K562 (cell line): Measurements from ENCODE around the gene PPP2R2B. TPM values are rescaled to one million over a fixed set of nuclear protein-coding genes. Genes with fewer than 3 reads are reported as not detected.

Source experiments
- ATAC-seq: fragments of 200-7000 bp; cut with Tn5 transposase; 3 replicates; pipeline ENCODE4 v1.9.1; 2020; ENCODE audit warnings: moderate library complexity
- BruUV-seq: library from RNA; stranded (reverse); fragments of 400-500 nt; replicated peaks from 2 replicates; lab custom pipeline; 2021; lab: Mats Ljungman, UMichigan
- CTCF ChIA-PET: fragments of 300-600 bp; formaldehyde crosslinking; extraction: SDS; loops from one replicate; lab custom pipeline; 2021; ENCODE audit warnings: low intra/inter-chr PET ratio; lab: Yijun Ruan, JAX
- POLR2A ChIA-PET: fragments of 300-600, 350-650 bp; sonication (Branson Sonifier 250); formaldehyde crosslinking; extraction: SDS; loops from one replicate; lab custom pipeline; 2021; ENCODE audit warnings: antibody characterized with exemption, inconsistent platforms; lab: Yijun Ruan, JAX
- DNase-seq, 4 experiments: peaks; one replicate each; pipeline versions ENCODE4 v3.0.0 to v3.0.0-alpha.2; 2011 to 2018; ENCODE audit warnings: low spot score in 3 of 4, mixed read lengths in 3 of 4; ENCODE audit errors: extremely low read depth in 1 of 4
- FAIRE-seq: peaks from 2 replicates; lab custom pipeline; 2011; peaks lifted over from hg19 to GRCh38; lab: Jason Lieb, UNC
- H2AFZ ChIP-seq: 2 replicates; pipeline ENCODE4 v1.6.0; 2011; ENCODE audit warnings: low read depth, low read length, control low read depth, inconsistent platforms
- H3K27ac ChIP-seq: fragments of 200-600 bp; 3 replicates; pipeline ENCODE4 v1.8.0; 2011; ENCODE audit warnings: low read depth, mild to moderate bottlenecking, control low read depth, inconsistent platforms, low read length, moderate library complexity, mixed read lengths; ENCODE audit errors: extremely low read depth
- H3K27me3 ChIP-seq, 2 experiments: fragments of 300-600 bp in 1 of 2; 2 replicates in 1 of 2; 3 replicates in 1 of 2; pipeline versions ENCODE4 v1.6.0 to v1.8.0; 2011; ENCODE audit warnings: inconsistent platforms in 2 of 2, low read length in 2 of 2, mild to moderate bottlenecking in 1 of 2, mixed read lengths in 1 of 2, moderate library complexity in 1 of 2; ENCODE audit not compliant: control insufficient read depth in 2 of 2, insufficient read depth in 2 of 2
- H3K36me3 ChIP-seq: fragments of 300-600 bp; 3 replicates; pipeline ENCODE4 v1.8.0; 2011; ENCODE audit warnings: mild to moderate bottlenecking, low read length, inconsistent platforms; ENCODE audit not compliant: control insufficient read depth, insufficient read depth
- H3K4me1 ChIP-seq, 2 experiments: fragments of 200-600 bp in 1 of 2; replicated peaks in 1 of 2; 2 replicates in 1 of 2; 3 replicates in 1 of 2; pipeline versions ENCODE4 v1.5.1 to v1.8.0; 2011; ENCODE audit warnings: inconsistent platforms in 2 of 2, low read length in 2 of 2, mild to moderate bottlenecking in 1 of 2, mixed read lengths in 1 of 2, moderate library complexity in 1 of 2; ENCODE audit not compliant: control insufficient read depth in 2 of 2, insufficient read depth in 2 of 2
- H3K4me2 ChIP-seq: 2 replicates; pipeline ENCODE4 v1.6.1; 2011; ENCODE audit warnings: low read length, control low read depth, inconsistent platforms, mixed read lengths; ENCODE audit not compliant: insufficient read depth
- H3K4me3 ChIP-seq: fragments of 200-600 bp; sonication (generic), shearing (Covaris generic); 2 replicates; pipeline ENCODE4 v1.5.1; 2016; ENCODE audit warnings: control low read depth, inconsistent platforms
- H3K79me2 ChIP-seq: fragments of 200-600 bp; 3 replicates; pipeline ENCODE4 v1.8.0; 2011; ENCODE audit warnings: low read length, inconsistent platforms; ENCODE audit not compliant: control insufficient read depth, insufficient read depth
- H3K9ac ChIP-seq, 2 experiments: 2 replicates each; pipeline versions ENCODE4 v1.6.0 to v1.6.1; 2011; ENCODE audit warnings: low read depth in 2 of 2, low read length in 2 of 2, control low read depth in 1 of 2, inconsistent platforms in 1 of 2, mild to moderate bottlenecking in 1 of 2, mixed read lengths in 1 of 2; ENCODE audit not compliant: insufficient read depth in 1 of 2
- H3K9me1 ChIP-seq: one replicate; pipeline ENCODE4 v1.6.0; 2011; ENCODE audit warnings: inconsistent platforms, mild to moderate bottlenecking, low read length, moderate library complexity; ENCODE audit not compliant: control insufficient read depth, insufficient read depth
- H3K9me3 ChIP-seq: replicated peaks from 2 replicates; pipeline ENCODE4 v1.5.1; 2011; ENCODE audit warnings: low read depth, low read length, inconsistent platforms; ENCODE audit not compliant: control insufficient read depth, insufficient read depth
- H4K20me1 ChIP-seq: replicated peaks from 2 replicates; pipeline ENCODE4 v1.6.1; 2011; ENCODE audit warnings: low read length, inconsistent platforms, mixed read lengths; ENCODE audit not compliant: control insufficient read depth, insufficient read depth
- ATF7 ChIP-seq: fragments of 450-650 bp; IDR thresholded peaks from 2 replicates; pipeline ENCODE4 v1.7.1; 2014; ENCODE audit warnings: mild to moderate bottlenecking, moderate library complexity
- ELF2 ChIP-seq: fragments of 250-450 bp; sonication (Bioruptor Pico); IDR thresholded peaks from 2 replicates; pipeline ENCODE4 v1.5.0; 2021; ENCODE audit warnings: mild to moderate bottlenecking
- GATAD2B ChIP-seq: fragments of 450-650 bp; IDR thresholded peaks from 2 replicates; pipeline ENCODE4 v1.6.1; 2017; ENCODE audit warnings: mild to moderate bottlenecking, borderline replicate concordance
- HMBOX1 ChIP-seq: sonication (generic); IDR thresholded peaks from 2 replicates; pipeline ENCODE4 v1.6.1; 2016
- KDM4B ChIP-seq, 2 experiments: fragments of 450-650 bp in 1 of 2; sonication (generic) in 1 of 2; IDR thresholded peaks; 2 replicates each; pipeline ENCODE4 v1.6.1; 2016 to 2017; ENCODE audit warnings: borderline replicate concordance in 2 of 2, antibody characterized with exemption in 1 of 2, low read depth in 1 of 2, mild to moderate bottlenecking in 1 of 2
- MTA2 ChIP-seq: fragments of 450-650 bp; IDR thresholded peaks from 2 replicates; pipeline ENCODE4 v1.6.1; 2016; ENCODE audit warnings: low read depth
- ZNF584 ChIP-seq: fragments of 200-800 bp; sonication (Bioruptor generic); IDR thresholded peaks from 2 replicates; pipeline ENCODE4 v1.6.1; 2016; ENCODE audit warnings: low read depth, mild to moderate bottlenecking, missing genetic modification characterization, missing compliant biosample characterization
- WGBS: fragments of 100-300 bp; shearing (Covaris generic); methylation state at CpG from one replicate; pipeline ENCODE4 v1.1.6; 2016; ENCODE audit warnings: low coverage, mixed read lengths; ENCODE audit not compliant: insufficient coverage; ENCODE audit errors: missing lambda C conversion rate; 5-methylcytosine and 5-hydroxymethylcytosine counted together
- in situ Hi-C: fragments of 300-500 bp; cut with MboI; formaldehyde crosslinking; loops from 4 replicates; pipeline ENCODE4 v1.15.0; 2018; ENCODE audit warnings: inconsistent platforms, mixed read lengths
- intact Hi-C: fragments of 100-400 bp; cut with micrococcal nuclease; formaldehyde crosslinking; loops from 2 replicates; pipeline ENCODE4 v1.14.2; 2022
- polyA plus RNA-seq, 8 experiments: library from polyadenylated mRNA; depleted of rRNA in 4 of 8; stranded (reverse) in 5 of 8; unstranded in 3 of 8; fragments of >200 nt; fragmentation: Nextera tagmentation in 2 of 8; fragmentation: Illumina TruSeq in 1 of 8; extraction: Ambion mirVana in 2 of 8; extraction: Trizol in 1 of 8; gene quantifications; 2 replicates each; pipeline versions ENCODE4 v1.2.1 to v1.2.3, GENCODE V29; 2011 to 2014; ENCODE audit warnings: inconsistent platforms in 1 of 8, missing spikeins in 1 of 8
- total RNA-seq, 7 experiments: library from RNA; depleted of rRNA in 6 of 7; stranded (reverse); fragments of >200 nt in 6 of 7; fragmentation: Illumina TruSeq in 2 of 7; extraction: Trizol in 2 of 7; gene quantifications; 2 replicates each; pipeline versions ENCODE4 v1.2.1 to v1.2.3, GENCODE V29; 2011 to 2021; ENCODE audit warnings: low replicate concordance in 1 of 7

PPP2R2B gene
- total and polyA plus RNA-seq, 9 of the 15 experiments (the other 6 are each of a cell fraction or from before 2014, with no cell fraction given) = not detected

- ATAC-seq = no peak
- Histone ChIP-seq H3K27me3 (no peaks in the 10 kb centered on the region), H3K4me3 (no peak overlapping the region), H2AFZ (no peak overlapping the region), H3K27ac (no peak overlapping the region), H3K4me1 (no peaks in the 10 kb centered on the region), H3K9me3 (no peaks in the 10 kb centered on the region), H3K79me2 (no peaks in the 10 kb centered on the region), H3K4me2 (no peak overlapping the region), H3K36me3 (no peaks in the 10 kb centered on the region), H4K20me1 (no peaks in the 10 kb centered on the region), H3K9me1 (no peaks in the 10 kb centered on the region), H3K9ac (no peak overlapping the region)
- intact Hi-C loops (no loop called here), in situ Hi-C loops (no loop called here)
- DNase-seq = no peak
- CTCF ChIA-PET = no interaction called here
- no peak for TF ChIP-seq ELF2 (CRISPR knock-in tag)
- TF ChIP-seq GATAD2B = no peak
- TF ChIP-seq ATF7 = no peak
- no peak for TF ChIP-seq KDM4B (IDR thresholded peaks at IDR 0.05; ENCODE audit: borderline replicate concordance in 2 of 2, low read depth in 1 of 2)
- no peak for TF ChIP-seq HMBOX1
- no peak for TF ChIP-seq MTA2
- TF ChIP-seq ZNF584 (CRISPR knock-in tag) = no peak
- BruUV-seq = no TSS peak
- POLR2A ChIA-PET = no interaction called here
- 0% methylated on average over 2 of the region's 2 CpGs for WGBS
- FAIRE-seq = no peak
These were observed 196.9 kb downstream of the PPP2R2B start for GRCh38 chr5:146681585-146682105.
